ENCODE data around the gene DLL4.
A peak's percentile ranks its signal among the peaks of the same experiment; 100 is the strongest.
"Not testable (repeated sequence)": the region's sequence is repeated elsewhere in the genome, so short reads cannot be mapped to it uniquely, and the experiment has no call there.

Gene DLL4

GRCh38 chr15:40949756-40950207 lies 20.6 kb downstream of the DLL4 start:
- no peak for TF ChIP-seq CTCF (conservative IDR thresholded peaks at IDR 0.05)
- no peak overlapping the region for H3K27ac ChIP-seq

GRCh38 chr15:40951764-40952163 lies 22.6 kb downstream of the DLL4 start:
- TF ChIP-seq CTCF (conservative IDR thresholded peaks at IDR 0.05), result no peak
- peak overlapping the region; percentile 82; the same call in 1 of the 2 replicates for H3K27ac ChIP-seq

DNA sequence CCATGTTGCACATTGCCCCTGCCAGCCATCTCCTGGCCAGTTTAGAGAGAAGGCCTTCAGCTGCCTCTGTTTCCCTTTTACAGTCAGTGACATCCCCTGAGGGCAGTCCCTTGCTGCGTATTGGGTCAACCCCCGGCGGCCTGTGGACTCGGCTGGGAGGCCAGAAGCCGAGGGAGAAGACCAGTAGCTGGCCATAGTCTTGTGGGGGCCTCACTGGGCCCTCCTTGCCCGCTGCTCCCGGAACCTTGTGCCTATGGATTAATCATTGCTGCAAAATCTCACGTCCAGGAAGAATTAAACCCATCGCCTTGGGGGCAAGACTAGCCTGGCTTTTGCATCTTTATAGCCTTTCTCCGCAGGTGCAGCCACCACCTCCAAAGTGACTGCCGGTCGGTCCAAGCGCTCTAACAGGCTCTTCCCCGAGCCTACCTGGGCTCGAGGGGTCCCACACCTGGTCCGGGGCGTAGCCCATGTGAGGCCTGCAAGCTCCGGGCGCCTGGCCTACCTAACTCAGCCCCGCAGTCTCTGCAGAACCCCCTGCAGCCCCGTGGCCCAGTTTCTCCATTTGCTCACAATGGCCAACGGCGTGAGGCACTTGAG lies 23.3 kb downstream of the DLL4 start:
- H3K27ac ChIP-seq, result peak overlapping the region; percentile 82
- TF ChIP-seq CTCF (conservative IDR thresholded peaks at IDR 0.05), result no peak

DNA sequence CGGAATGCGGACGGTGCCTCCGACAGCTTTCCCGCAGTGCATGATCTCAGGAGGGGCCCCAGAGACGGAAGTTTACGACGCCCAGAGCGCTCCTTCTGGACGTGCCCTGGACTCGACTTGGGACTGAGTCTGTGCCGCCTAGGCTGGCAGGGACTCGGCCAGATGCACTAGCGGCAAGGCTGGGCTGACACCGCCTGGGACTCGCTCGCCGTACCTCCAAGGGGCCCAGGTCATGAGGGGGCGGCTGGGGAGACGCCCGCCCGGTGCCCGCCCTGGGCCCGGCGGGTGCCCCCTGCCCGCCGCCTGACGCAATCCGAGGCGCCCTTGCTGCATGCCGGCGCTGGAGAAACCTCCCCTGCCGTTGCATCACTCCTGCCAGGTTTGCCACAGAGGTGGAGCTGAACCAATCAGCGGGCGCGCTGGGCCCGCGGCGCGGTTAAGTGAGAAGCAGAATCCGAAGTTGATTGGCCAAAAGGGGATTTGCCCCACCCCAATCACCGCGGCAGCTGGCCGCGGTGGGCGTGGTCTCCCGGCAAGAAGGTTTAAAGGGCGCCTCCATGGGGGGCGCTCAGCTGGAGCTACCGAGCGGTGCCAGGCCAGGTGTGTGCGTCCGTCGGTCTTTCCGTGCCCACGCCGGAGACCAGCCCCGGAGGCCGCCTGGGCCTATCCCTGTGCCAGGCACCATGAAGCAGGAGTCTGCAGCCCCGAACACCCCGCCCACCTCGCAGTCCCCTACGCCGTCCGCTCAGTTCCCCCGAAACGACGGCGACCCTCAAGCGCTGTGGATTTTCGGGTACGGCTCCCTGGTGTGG lies 24.0 kb downstream of the DLL4 start, which contains the start of gene CHAC1:
Gene CHAC1, plus strand, starts transcription at position 571 of the 812 bp plus-strand sequence. Its CDS starts 113 bp downstream, at position 684.
- H3K27ac ChIP-seq, result peak within 1 kb of the TSS; percentile 82
- TF ChIP-seq CTCF (conservative IDR thresholded peaks at IDR 0.05), result 0 out of 2 replicates have a peak, but pooled peaks have one; percentile 4

DNA sequence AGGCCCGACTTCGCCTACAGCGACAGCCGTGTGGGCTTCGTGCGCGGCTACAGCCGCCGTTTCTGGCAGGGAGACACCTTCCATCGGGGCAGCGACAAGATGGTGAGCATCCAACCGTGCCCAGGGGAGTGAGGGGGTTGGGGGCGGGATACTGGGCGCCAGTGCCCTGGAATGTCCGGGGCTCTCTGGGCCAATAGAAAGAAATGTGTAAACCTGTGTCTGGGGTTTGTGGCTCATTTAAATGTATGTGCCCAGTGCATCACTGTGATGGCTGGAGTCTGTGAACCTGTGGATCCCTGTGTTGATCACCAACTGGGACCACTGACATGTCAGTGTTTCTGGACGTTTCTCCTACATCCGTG lies 24.6 kb downstream of the DLL4 start:
- no peak for TF ChIP-seq CTCF (conservative IDR thresholded peaks at IDR 0.05)
- peak overlapping the region; percentile 82 for H3K27ac ChIP-seq

GRCh38 chr15:40954158-40954848 lies 25.2 kb downstream of the DLL4 start:
- H3K27ac ChIP-seq, result not testable (repeated sequence)

- TF ChIP-seq CTCF (conservative IDR thresholded peaks at IDR 0.05), result no peak
- H3K27ac ChIP-seq, result no peak overlapping the region
Observed at GRCh38 chr15:40955141-40955903, 26.2 kb downstream of the DLL4 start.

Data from VCaP (cell line).